Neural cell (in vitro differentiated cells): ENCODE data around the gene MRGPRD. TPM values are rescaled to one million over a fixed set of nuclear protein-coding genes. Genes with fewer than 3 reads are reported as not detected.

Source experiments
- H2AFZ ChIP-seq: fragments of 200-600, 300-800 bp; sonication (generic), shearing (Covaris generic); 2 replicates; pipeline ENCODE4 v1.6.0; 2014; ENCODE audit warnings: low read depth, mild to moderate bottlenecking, antibody characterized with exemption, low read length, moderate library complexity
- H3F3A ChIP-seq: fragments of 200-600 bp; shearing (Covaris generic); 2 replicates; pipeline ENCODE4 v1.6.1; 2016; ENCODE audit warnings: mild to moderate bottlenecking, moderate library complexity, mixed read lengths, antibody characterized with exemption, low read length; ENCODE audit not compliant: insufficient read depth, poor library complexity, severe bottlenecking
- H3K27ac ChIP-seq: fragments of 200-600, 300-800 bp; sonication (generic), shearing (Covaris generic); 2 replicates; pipeline ENCODE4 v1.5.1; 2014; ENCODE audit warnings: mild to moderate bottlenecking, low read length, moderate library complexity
- H3K27me3 ChIP-seq: fragments of 300-800, 200-600 bp; sonication (generic), shearing (Covaris generic); 2 replicates; pipeline ENCODE4 v1.6.0; 2014; ENCODE audit warnings: mild to moderate bottlenecking, low read depth, low read length, moderate library complexity; ENCODE audit not compliant: insufficient read depth
- H3K36me3 ChIP-seq: fragments of 300-800, 200-600 bp; sonication (generic), shearing (Covaris generic); 2 replicates; pipeline ENCODE4 v1.5.1; 2014; ENCODE audit warnings: mild to moderate bottlenecking, antibody characterized with exemption, low read length, moderate library complexity; ENCODE audit not compliant: insufficient read depth
- H3K4me2 ChIP-seq: fragments of 300-800, 200-600 bp; sonication (generic), shearing (Covaris generic); 2 replicates; pipeline ENCODE4 v1.6.0; 2014; ENCODE audit warnings: mild to moderate bottlenecking, low read length
- H3K4me3 ChIP-seq: fragments of 300-800, 200-600 bp; sonication (generic), shearing (Covaris generic); 2 replicates; pipeline ENCODE4 v1.5.1; 2014; ENCODE audit warnings: mild to moderate bottlenecking, low read length, moderate library complexity
- H3K79me2 ChIP-seq: fragments of 200-600 bp; shearing (Covaris generic); replicated peaks from 2 replicates; pipeline ENCODE4 v1.6.0; 2014; ENCODE audit warnings: mild to moderate bottlenecking, low read length, moderate library complexity; ENCODE audit not compliant: insufficient read depth
- H3K9ac ChIP-seq: fragments of 300-800, 200-600 bp; sonication (generic), shearing (Covaris generic); 2 replicates; pipeline ENCODE4 v1.6.1; 2016; ENCODE audit warnings: mild to moderate bottlenecking, low read length, mixed read lengths
- H3K9me2 ChIP-seq: fragments of 200-600 bp; shearing (Covaris generic); 2 replicates; pipeline ENCODE4 v1.6.1; 2016; ENCODE audit warnings: mild to moderate bottlenecking, low read length, mixed read lengths; ENCODE audit not compliant: insufficient read depth
- H3K9me3 ChIP-seq: fragments of 200-600, 300-800 bp; sonication (generic), shearing (Covaris generic); 2 replicates; pipeline ENCODE4 v1.6.1; 2016; ENCODE audit warnings: mild to moderate bottlenecking, mixed run types, low read length, moderate library complexity, mixed read lengths
- H4K20me1 ChIP-seq: fragments of 200-600 bp; shearing (Covaris generic); 2 replicates; pipeline ENCODE4 v1.6.1; 2016; ENCODE audit warnings: mild to moderate bottlenecking, mixed run types; ENCODE audit not compliant: insufficient read depth
- EP300 ChIP-seq: fragments of 450-650 bp; conservative IDR thresholded peaks from 2 replicates; pipeline ENCODE4 v1.6.1; 2014; ENCODE audit warnings: antibody characterized with exemption, mild to moderate bottlenecking, moderate library complexity; ENCODE audit not compliant: poor library complexity, severe bottlenecking
- EZH2 ChIP-seq: fragments of 200-600, 300-800 bp; shearing (Covaris generic), sonication (generic); IDR thresholded peaks from 2 replicates; pipeline ENCODE4 v1.6.1; 2014; ENCODE audit warnings: antibody characterized with exemption, low read length, borderline replicate concordance, mild to moderate bottlenecking; ENCODE audit not compliant: insufficient read depth, poor library complexity, severe bottlenecking
- MXI1 ChIP-seq: fragments of 450-650 bp; conservative IDR thresholded peaks from 2 replicates; pipeline ENCODE4 v1.6.1; 2014; ENCODE audit warnings: antibody characterized with exemption, mild to moderate bottlenecking; ENCODE audit not compliant: poor library complexity, severe bottlenecking
- POLR2AphosphoS5 ChIP-seq: IDR thresholded peaks from 2 replicates; pipeline ENCODE4 v1.6.1; 2012
- RAD21 ChIP-seq: fragments of 450-650 bp; conservative IDR thresholded peaks from 2 replicates; pipeline ENCODE4 v1.6.1; 2014; ENCODE audit warnings: antibody characterized with exemption, mild to moderate bottlenecking, moderate library complexity
- SMC3 ChIP-seq: fragments of 450-650 bp; conservative IDR thresholded peaks from 2 replicates; pipeline ENCODE4 v1.6.1; 2014; ENCODE audit warnings: antibody characterized with exemption, mild to moderate bottlenecking, moderate library complexity; ENCODE audit not compliant: poor library complexity
- TAF1 ChIP-seq: IDR thresholded peaks from 2 replicates; pipeline ENCODE4 v1.6.1; 2012; ENCODE audit warnings: low read depth
- polyA plus RNA-seq: library from polyadenylated mRNA; depleted of rRNA; stranded (reverse); fragments of >200 nt; gene quantifications from 2 replicates; pipeline ENCODE4 v1.2.3, GENCODE V29; 2014
- TF ChIP-seq, protein P1 (sequence below): fragments of 450-650 bp; IDR thresholded peaks from 2 replicates; pipeline ENCODE4 v1.5.1; 2014; ENCODE audit warnings: antibody characterized with exemption, mild to moderate bottlenecking, moderate library complexity; ENCODE audit not compliant: poor library complexity, severe bottlenecking
- TF ChIP-seq, protein P2 (sequence below): IDR thresholded peaks from 2 replicates; pipeline ENCODE4 v1.6.1; 2012; ENCODE audit warnings: borderline replicate concordance

Gene MRGPRD
- polyA plus RNA-seq, 1 donor from 2014 or later: not detected

GRCh38 chr11:68946416-68947090 lies 34.2 kb downstream of the MRGPRD start:
- Histone ChIP-seq H3K36me3 (no peaks in the 10 kb centered on the region), H2AFZ (no peak overlapping the region), H3K9me2 (no peaks in the 10 kb centered on the region), H3K9me3 (no peaks in the 10 kb centered on the region), H3K4me3 (no peak overlapping the region), H3K4me2 (no peak overlapping the region), H4K20me1 (no peaks in the 10 kb centered on the region), H3F3A (no peaks in the 10 kb centered on the region), H3K79me2 (no peaks in the 10 kb centered on the region), H3K27me3 (no peaks in the 10 kb centered on the region), H3K27ac (no peak overlapping the region), H3K9ac (no peak overlapping the region)
- TF ChIP-seq EP300 (no peak), TAF1 (no peak), EZH2 (no peak), POLR2AphosphoS5 (no peak), MXI1 (no peak)

DNA sequence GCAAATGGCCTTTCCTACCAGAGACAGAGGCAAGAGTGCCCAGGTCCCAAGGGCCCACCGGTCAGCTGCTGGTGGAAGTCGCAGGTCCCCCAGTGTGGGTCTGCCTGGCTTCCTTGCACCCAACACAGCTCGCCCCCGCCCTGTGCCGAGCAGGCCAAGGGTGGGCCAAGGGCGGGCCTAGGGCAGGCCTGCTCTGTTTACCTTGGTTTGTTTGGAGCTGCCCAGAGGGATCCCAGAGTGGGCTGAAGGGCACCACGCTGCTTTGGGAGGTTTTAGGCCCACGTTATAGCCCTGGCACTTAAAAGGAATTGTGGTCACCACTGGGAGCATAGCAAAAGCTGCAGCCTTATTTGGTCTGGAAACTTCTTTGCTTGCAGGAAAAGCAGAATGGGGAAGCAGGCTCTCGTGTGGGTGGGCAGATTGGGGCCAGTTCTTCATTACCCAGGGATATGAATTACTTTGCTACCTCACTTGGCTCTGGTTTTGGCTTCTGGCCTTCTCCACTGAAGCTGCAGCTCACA lies 38.0 kb downstream of the MRGPRD start:
- Histone ChIP-seq H3K4me3 (no peak overlapping the region), H3K27me3 (no peaks in the 10 kb centered on the region), H3K36me3 (no peaks in the 10 kb centered on the region), H3K9ac (no peak overlapping the region), H3K9me2 (no peaks in the 10 kb centered on the region), H3F3A (no peaks in the 10 kb centered on the region), H3K9me3 (no peaks in the 10 kb centered on the region), H3K79me2 (no peaks in the 10 kb centered on the region), H4K20me1 (no peaks in the 10 kb centered on the region), H2AFZ (no peak overlapping the region), H3K27ac (no peak overlapping the region), H3K4me2 (no peak overlapping the region)
- TF ChIP-seq, protein P1, sequence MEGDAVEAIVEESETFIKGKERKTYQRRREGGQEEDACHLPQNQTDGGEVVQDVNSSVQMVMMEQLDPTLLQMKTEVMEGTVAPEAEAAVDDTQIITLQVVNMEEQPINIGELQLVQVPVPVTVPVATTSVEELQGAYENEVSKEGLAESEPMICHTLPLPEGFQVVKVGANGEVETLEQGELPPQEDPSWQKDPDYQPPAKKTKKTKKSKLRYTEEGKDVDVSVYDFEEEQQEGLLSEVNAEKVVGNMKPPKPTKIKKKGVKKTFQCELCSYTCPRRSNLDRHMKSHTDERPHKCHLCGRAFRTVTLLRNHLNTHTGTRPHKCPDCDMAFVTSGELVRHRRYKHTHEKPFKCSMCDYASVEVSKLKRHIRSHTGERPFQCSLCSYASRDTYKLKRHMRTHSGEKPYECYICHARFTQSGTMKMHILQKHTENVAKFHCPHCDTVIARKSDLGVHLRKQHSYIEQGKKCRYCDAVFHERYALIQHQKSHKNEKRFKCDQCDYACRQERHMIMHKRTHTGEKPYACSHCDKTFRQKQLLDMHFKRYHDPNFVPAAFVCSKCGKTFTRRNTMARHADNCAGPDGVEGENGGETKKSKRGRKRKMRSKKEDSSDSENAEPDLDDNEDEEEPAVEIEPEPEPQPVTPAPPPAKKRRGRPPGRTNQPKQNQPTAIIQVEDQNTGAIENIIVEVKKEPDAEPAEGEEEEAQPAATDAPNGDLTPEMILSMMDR: no peak
- TF ChIP-seq EZH2 (no peak), TAF1 (no peak), MXI1 (no peak), EP300 (no peak), POLR2AphosphoS5 (no peak), SMC3 (no peak), RAD21 (no peak)
- TF ChIP-seq, protein P2, sequence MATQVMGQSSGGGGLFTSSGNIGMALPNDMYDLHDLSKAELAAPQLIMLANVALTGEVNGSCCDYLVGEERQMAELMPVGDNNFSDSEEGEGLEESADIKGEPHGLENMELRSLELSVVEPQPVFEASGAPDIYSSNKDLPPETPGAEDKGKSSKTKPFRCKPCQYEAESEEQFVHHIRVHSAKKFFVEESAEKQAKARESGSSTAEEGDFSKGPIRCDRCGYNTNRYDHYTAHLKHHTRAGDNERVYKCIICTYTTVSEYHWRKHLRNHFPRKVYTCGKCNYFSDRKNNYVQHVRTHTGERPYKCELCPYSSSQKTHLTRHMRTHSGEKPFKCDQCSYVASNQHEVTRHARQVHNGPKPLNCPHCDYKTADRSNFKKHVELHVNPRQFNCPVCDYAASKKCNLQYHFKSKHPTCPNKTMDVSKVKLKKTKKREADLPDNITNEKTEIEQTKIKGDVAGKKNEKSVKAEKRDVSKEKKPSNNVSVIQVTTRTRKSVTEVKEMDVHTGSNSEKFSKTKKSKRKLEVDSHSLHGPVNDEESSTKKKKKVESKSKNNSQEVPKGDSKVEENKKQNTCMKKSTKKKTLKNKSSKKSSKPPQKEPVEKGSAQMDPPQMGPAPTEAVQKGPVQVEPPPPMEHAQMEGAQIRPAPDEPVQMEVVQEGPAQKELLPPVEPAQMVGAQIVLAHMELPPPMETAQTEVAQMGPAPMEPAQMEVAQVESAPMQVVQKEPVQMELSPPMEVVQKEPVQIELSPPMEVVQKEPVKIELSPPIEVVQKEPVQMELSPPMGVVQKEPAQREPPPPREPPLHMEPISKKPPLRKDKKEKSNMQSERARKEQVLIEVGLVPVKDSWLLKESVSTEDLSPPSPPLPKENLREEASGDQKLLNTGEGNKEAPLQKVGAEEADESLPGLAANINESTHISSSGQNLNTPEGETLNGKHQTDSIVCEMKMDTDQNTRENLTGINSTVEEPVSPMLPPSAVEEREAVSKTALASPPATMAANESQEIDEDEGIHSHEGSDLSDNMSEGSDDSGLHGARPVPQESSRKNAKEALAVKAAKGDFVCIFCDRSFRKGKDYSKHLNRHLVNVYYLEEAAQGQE: no peak
